Measurements from ENCODE around the gene CHAT.
A peak's percentile ranks its signal among the peaks of the same experiment; 100 is the strongest.

The CHAT gene

DNA sequence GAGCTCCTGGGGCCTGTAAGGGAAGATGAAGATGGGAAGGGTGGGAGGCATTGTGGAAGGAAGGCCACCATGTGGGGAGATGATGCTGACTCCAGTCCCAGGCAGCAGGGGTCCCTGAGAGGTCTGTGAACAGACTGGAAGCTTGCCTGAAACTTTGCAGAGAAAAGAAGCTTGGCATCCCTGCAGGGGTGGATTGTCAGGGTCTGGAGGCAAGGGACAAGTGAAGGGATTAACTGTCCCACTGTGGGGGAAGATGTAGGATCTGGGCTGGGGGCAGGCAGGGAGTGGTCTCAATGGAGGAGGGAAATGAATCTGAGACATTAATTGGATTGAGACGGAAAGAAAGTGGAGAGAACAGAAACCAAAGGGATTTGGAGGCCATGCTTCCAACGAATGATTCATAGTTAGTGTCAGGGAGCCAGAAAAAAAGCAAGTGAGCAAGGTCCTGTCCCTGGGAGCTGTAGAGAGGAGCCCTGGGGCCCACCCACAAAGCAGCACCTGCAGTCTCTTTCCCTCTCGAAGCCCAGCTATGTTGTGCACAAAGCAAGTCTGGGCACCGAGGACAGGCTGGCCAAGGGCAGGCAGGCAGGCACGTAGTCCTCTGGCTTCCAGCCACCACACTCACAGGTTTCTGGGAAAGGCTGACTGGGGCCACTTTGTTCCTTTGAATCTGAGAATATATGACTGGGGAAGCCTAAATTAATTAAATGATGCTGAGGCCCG lies 8.5 kb upstream of the CHAT start:
- H3K4me1 ChIP-seq (ENCODE audit: control insufficient read depth, insufficient read depth, low read length, poor library complexity, severe bottlenecking) = no peaks in the 10 kb centered on the region
- no peak for DNase-seq
- H3K27me3 ChIP-seq (replicated peaks; ENCODE audit: control insufficient read depth, insufficient read depth, low read length, poor library complexity, severe bottlenecking) = peaks cover 8% of the 10 kb centered on the region
- no peak overlapping the region for H3K4me3 ChIP-seq (ENCODE audit: insufficient read depth, low read depth, low read length, poor library complexity, severe bottlenecking)
- H3K9me3 ChIP-seq (ENCODE audit: control insufficient read depth, low read length) = no peaks in the 10 kb centered on the region
- no peaks in the 10 kb centered on the region for H3K36me3 ChIP-seq (ENCODE audit: control insufficient read depth, insufficient read depth, low read length)
- H3K27ac ChIP-seq (ENCODE audit: insufficient read depth, low read length, poor library complexity, severe bottlenecking) = no peak overlapping the region

DNA sequence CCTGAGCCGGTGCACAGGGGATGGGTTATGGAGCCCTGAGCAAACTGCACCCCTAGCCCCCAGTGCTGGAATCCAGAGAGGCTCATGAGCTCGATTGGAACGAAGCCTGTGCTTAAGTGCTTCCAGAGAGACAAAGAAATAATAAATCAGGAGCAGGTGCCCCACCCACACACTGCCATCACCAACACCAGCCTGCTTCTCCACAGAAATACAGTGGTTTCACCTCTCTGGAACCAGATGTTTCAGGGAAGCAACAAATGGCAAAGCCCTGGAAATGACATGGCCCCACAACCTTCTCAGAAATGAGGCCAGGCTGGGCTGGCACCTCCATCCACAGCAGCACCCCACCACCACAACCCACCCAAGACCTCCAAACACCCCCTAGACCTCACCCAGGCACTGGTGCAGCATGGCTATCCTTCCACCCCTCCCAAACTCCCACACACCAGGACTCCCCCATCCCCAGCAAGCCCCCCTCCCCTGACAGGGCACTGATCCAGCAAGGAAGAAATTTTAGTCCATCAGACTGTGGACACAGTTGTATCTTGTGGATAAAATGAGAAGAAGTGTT lies 7.8 kb upstream of the CHAT start:
- Histone ChIP-seq H3K27ac (ENCODE audit: insufficient read depth, low read length, poor library complexity, severe bottlenecking) (no peak overlapping the region), H3K9me3 (ENCODE audit: control insufficient read depth, low read length) (no peaks in the 10 kb centered on the region), H3K4me1 (ENCODE audit: control insufficient read depth, insufficient read depth, low read length, poor library complexity, severe bottlenecking) (no peaks in the 10 kb centered on the region), H3K36me3 (ENCODE audit: control insufficient read depth, insufficient read depth, low read length) (no peaks in the 10 kb centered on the region), H3K27me3 (replicated peaks; ENCODE audit: control insufficient read depth, insufficient read depth, low read length, poor library complexity, severe bottlenecking) (peaks cover 11% of the 10 kb centered on the region), H3K4me3 (ENCODE audit: insufficient read depth, low read depth, low read length, poor library complexity, severe bottlenecking) (no peak overlapping the region)
- DNase-seq = no peak

DNA sequence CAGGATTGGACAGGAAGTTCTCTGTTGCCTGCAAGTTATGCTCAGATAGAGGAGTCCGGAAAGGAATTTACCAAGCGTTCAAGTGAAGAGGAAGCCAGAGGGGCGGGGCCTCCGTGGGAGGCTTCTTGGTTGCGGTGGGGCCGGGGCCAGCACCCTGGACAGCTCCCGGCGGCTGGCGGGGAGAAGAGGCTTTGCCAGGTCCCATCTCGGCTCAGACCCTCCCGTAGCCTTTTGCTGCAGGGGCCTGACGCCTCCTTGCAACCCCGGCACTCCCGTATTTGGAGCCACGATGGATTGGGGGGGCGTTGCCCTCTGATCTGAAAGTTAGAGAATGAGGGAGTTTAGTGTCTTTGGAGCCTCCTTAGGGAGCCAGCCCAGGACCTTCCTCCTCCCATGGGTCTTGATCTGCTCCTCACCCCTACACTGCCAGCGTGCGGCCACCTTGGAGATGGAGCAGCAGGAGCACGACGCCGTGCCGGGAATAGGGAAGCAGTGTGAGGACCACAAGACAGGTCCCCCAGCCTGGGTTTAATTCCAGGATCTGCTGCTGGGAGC lies 6.8 kb upstream of the CHAT start:
- Histone ChIP-seq H3K9me3 (ENCODE audit: control insufficient read depth, low read length) (no peaks in the 10 kb centered on the region), H3K27ac (ENCODE audit: insufficient read depth, low read length, poor library complexity, severe bottlenecking) (no peak overlapping the region), H3K27me3 (replicated peaks; ENCODE audit: control insufficient read depth, insufficient read depth, low read length, poor library complexity, severe bottlenecking) (peaks cover 11% of the 10 kb centered on the region), H3K4me1 (ENCODE audit: control insufficient read depth, insufficient read depth, low read length, poor library complexity, severe bottlenecking) (no peaks in the 10 kb centered on the region), H3K36me3 (ENCODE audit: control insufficient read depth, insufficient read depth, low read length) (no peaks in the 10 kb centered on the region), H3K4me3 (ENCODE audit: insufficient read depth, low read depth, low read length, poor library complexity, severe bottlenecking) (no peak overlapping the region)
- DNase-seq = peak in 2 of 3 donors; percentile 12 to 18

DNA sequence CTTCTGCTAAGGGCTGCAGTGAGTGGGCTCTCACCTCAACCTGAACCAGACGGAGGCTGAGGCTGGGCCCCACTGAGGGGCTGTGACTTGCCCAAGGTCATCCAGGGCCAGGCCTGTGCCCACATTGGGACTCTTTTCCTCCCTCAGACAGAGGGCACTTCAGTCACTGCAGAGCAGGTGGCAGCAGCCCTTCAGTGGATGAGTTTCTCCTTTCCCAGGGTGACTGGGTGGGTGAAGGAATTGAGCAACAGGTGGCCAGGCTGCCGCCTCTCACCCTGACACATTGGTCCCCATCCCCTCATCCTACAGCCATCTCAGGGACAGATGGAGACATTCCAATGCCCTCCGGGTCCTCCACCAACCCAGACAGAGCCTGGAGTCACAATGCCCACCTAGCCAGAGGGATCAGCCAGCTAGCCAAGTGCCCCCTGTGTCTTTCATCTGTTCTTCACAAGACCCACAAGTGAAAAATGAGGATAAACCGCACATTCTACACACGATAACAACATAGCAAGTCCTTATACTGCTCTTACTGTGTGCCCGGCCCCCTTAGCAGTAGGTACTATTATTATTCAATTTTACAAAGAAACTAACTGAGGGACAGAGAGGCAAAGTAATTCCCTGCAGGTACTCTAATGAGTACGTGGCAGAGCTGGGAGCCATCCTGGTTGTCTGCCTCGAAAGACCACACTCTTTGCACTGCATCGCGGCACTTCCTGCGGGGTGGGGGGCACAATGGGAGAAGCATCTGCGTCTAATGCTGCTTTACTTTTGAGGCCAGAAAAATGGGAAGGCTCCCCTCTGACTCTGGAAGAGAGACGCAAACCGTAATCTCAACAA lies 5.5 kb upstream of the CHAT start:
- Histone ChIP-seq H3K4me1 (ENCODE audit: control insufficient read depth, insufficient read depth, low read length, poor library complexity, severe bottlenecking) (no peaks in the 10 kb centered on the region), H3K36me3 (ENCODE audit: control insufficient read depth, insufficient read depth, low read length) (no peaks in the 10 kb centered on the region), H3K27ac (ENCODE audit: insufficient read depth, low read length, poor library complexity, severe bottlenecking) (no peak overlapping the region), H3K27me3 (replicated peaks; ENCODE audit: control insufficient read depth, insufficient read depth, low read length, poor library complexity, severe bottlenecking) (peaks cover 11% of the 10 kb centered on the region), H3K9me3 (ENCODE audit: control insufficient read depth, low read length) (no peaks in the 10 kb centered on the region), H3K4me3 (ENCODE audit: insufficient read depth, low read depth, low read length, poor library complexity, severe bottlenecking) (no peak overlapping the region)
- no peak for DNase-seq

DNA sequence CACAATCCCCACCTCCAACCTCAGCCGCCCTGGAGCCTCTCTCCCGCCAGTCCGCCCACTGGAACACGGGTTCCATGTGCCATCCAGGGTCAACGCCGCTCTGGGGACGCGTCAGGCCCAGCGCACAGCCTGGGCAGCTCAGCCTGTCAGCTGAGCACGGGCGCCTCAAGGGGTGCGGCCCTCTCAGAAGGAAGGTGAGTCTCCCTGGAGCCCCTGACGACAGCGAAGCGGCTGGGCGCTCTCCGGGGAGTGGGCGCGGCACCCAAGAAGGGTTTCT lies 4.9 kb upstream of the CHAT start:
- no peaks in the 10 kb centered on the region for H3K4me1 ChIP-seq (ENCODE audit: control insufficient read depth, insufficient read depth, low read length, poor library complexity, severe bottlenecking)
- no peaks in the 10 kb centered on the region for H3K9me3 ChIP-seq (ENCODE audit: control insufficient read depth, low read length)
- no peak for DNase-seq
- peaks cover 11% of the 10 kb centered on the region for H3K27me3 ChIP-seq (replicated peaks; ENCODE audit: control insufficient read depth, insufficient read depth, low read length, poor library complexity, severe bottlenecking)
- no peak overlapping the region for H3K4me3 ChIP-seq (ENCODE audit: insufficient read depth, low read depth, low read length, poor library complexity, severe bottlenecking)
- H3K27ac ChIP-seq (ENCODE audit: insufficient read depth, low read length, poor library complexity, severe bottlenecking) = no peak overlapping the region
- H3K36me3 ChIP-seq (ENCODE audit: control insufficient read depth, insufficient read depth, low read length) = no peaks in the 10 kb centered on the region

DNA sequence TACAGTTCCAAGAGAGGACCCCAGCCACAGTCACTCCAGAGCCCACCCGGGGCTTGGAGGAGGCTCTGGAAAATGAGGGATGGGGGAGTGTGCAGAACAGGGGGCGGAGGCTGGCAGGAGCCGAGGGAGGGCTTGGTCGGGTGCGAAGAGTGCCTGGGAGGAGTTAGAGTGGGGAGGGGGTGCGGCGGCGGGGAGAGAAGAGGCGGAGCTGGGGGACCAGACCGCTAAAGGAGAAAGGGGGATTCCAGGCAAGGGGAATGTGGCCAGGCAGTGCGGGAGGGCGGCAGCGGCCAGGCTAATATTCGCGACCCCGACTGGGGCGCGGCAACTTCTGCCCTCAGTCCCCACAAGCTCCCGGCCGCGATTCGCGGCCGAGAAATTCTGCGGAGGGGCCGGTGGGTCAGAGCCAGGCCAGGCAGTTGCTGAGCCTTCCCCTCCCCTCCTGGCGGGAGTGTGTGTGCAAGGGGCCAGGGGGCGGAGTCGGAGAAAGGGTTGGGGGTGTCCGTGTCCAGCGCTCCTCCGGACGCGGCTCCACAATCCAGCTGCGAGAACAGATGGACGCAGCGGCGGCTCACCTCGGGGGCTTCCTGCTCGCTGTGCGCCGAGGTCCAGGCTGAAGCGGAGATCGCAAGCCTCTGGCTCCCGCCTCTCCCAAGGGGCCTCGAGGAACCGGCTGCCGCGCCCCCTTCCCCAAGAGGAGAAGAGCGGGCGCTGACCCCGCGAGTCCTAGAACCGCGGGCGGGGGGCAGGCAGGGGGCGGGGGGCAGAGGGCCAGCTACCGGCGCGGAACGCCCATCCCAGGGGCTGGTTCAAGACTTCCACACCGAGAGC lies 4.3 kb upstream of the CHAT start:
- H3K9me3 ChIP-seq (ENCODE audit: control insufficient read depth, low read length) = no peaks in the 10 kb centered on the region
- H3K27me3 ChIP-seq (replicated peaks; ENCODE audit: control insufficient read depth, insufficient read depth, low read length, poor library complexity, severe bottlenecking) = peaks cover 11% of the 10 kb centered on the region
- H3K4me3 ChIP-seq (ENCODE audit: insufficient read depth, low read depth, low read length, poor library complexity, severe bottlenecking) = no peak overlapping the region
- no peaks in the 10 kb centered on the region for H3K4me1 ChIP-seq (ENCODE audit: control insufficient read depth, insufficient read depth, low read length, poor library complexity, severe bottlenecking)
- DNase-seq = no peak
- H3K36me3 ChIP-seq (ENCODE audit: control insufficient read depth, insufficient read depth, low read length) = no peaks in the 10 kb centered on the region
- no peak overlapping the region for H3K27ac ChIP-seq (ENCODE audit: insufficient read depth, low read length, poor library complexity, severe bottlenecking)

DNA sequence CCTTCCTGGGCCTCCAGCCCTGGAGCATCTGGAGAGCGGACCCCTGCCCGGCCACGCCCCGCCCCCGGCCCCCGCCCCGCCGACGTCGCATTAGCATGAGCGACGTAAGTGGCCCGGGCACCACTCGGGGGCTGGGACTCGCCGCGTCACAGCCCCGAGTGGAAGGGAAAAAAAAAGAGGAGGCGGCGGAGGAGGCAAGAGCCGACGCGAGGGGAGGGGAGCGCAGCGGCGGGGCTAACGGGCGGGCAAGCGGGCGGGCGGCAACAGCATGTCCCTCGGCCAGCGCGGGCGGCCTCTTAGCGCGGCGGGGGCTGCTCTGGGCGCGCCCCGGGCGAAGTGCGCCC lies 3.8 kb upstream of the CHAT start, which contains the start of gene SLC18A3:
TSS of gene SLC18A3 (plus strand) at position 197 of the 344 bp plus-strand sequence. CDS start 431 bp downstream, outside the sequence.
- Histone ChIP-seq H3K4me1 (ENCODE audit: control insufficient read depth, insufficient read depth, low read length, poor library complexity, severe bottlenecking) (no peaks in the 10 kb centered on the region), H3K9me3 (ENCODE audit: control insufficient read depth, low read length) (no peaks in the 10 kb centered on the region), H3K4me3 (ENCODE audit: insufficient read depth, low read depth, low read length, poor library complexity, severe bottlenecking) (no peak within 1 kb of the TSS), H3K27me3 (replicated peaks; ENCODE audit: control insufficient read depth, insufficient read depth, low read length, poor library complexity, severe bottlenecking) (peaks cover 11% of the 10 kb centered on the region), H3K36me3 (ENCODE audit: control insufficient read depth, insufficient read depth, low read length) (no peaks in the 10 kb centered on the region), H3K27ac (ENCODE audit: insufficient read depth, low read length, poor library complexity, severe bottlenecking) (no peak within 1 kb of the TSS)
- no peak for DNase-seq

DNA sequence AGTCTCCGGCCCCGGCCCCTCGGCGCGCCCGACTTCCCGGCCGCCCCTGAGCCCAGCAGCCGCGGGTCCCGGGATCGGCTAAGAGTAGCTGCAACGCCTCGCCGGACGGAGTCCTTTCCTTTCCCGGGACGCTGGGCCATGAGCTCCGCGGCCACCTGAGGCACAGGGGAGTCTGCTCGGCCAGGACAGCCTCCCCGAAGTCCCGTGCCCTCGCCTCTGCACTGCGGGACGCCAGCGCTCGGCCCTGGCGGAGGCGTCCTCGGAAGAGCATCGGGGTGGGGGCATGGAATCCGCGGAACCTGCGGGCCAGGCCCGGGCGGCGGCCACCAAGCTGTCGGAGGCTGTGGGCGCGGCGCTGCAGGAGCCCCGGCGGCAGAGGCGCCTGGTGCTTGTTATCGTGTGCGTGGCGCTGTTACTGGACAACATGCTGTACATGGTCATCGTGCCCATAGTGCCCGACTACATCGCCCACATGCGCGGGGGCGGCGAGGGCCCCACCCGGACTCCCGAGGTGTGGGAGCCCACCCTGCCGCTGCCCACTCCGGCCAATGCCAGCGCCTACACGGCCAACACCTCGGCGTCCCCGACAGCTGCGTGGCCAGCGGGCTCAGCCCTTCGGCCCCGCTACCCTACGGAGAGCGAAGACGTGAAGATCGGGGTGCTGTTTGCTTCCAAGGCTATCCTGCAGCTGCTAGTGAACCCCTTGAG lies 3.2 kb upstream of the CHAT start:
- DNase-seq = no peak
- H3K4me3 ChIP-seq (ENCODE audit: insufficient read depth, low read depth, low read length, poor library complexity, severe bottlenecking) = no peak overlapping the region
- no peaks in the 10 kb centered on the region for H3K9me3 ChIP-seq (ENCODE audit: control insufficient read depth, low read length)
- peaks cover 11% of the 10 kb centered on the region for H3K27me3 ChIP-seq (replicated peaks; ENCODE audit: control insufficient read depth, insufficient read depth, low read length, poor library complexity, severe bottlenecking)
- no peaks in the 10 kb centered on the region for H3K4me1 ChIP-seq (ENCODE audit: control insufficient read depth, insufficient read depth, low read length, poor library complexity, severe bottlenecking)
- no peaks in the 10 kb centered on the region for H3K36me3 ChIP-seq (ENCODE audit: control insufficient read depth, insufficient read depth, low read length)
- H3K27ac ChIP-seq (ENCODE audit: insufficient read depth, low read length, poor library complexity, severe bottlenecking) = no peak overlapping the region

DNA sequence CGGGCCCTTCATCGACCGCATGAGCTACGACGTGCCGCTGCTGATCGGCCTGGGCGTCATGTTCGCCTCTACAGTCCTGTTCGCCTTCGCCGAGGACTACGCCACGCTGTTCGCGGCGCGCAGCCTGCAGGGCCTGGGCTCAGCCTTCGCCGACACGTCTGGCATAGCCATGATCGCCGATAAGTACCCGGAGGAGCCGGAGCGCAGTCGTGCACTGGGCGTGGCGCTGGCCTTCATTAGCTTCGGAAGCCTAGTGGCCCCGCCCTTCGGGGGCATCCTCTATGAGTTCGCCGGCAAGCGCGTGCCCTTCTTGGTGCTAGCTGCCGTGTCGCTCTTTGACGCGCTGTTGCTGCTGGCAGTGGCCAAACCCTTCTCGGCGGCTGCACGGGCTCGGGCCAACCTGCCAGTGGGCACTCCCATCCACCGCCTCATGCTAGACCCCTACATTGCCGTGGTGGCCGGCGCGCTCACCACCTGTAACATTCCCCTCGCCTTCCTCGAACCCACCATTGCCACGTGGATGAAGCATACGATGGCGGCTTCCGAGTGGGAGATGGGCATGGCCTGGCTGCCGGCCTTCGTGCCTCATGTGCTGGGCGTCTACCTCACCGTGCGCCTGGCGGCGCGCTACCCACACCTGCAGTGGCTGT lies 2.5 kb upstream of the CHAT start:
- Histone ChIP-seq H3K27ac (ENCODE audit: insufficient read depth, low read length, poor library complexity, severe bottlenecking) (no peak overlapping the region), H3K9me3 (ENCODE audit: control insufficient read depth, low read length) (no peaks in the 10 kb centered on the region), H3K36me3 (ENCODE audit: control insufficient read depth, insufficient read depth, low read length) (no peaks in the 10 kb centered on the region), H3K4me1 (ENCODE audit: control insufficient read depth, insufficient read depth, low read length, poor library complexity, severe bottlenecking) (no peaks in the 10 kb centered on the region), H3K4me3 (ENCODE audit: insufficient read depth, low read depth, low read length, poor library complexity, severe bottlenecking) (no peak overlapping the region), H3K27me3 (replicated peaks; ENCODE audit: control insufficient read depth, insufficient read depth, low read length, poor library complexity, severe bottlenecking) (peaks cover 11% of the 10 kb centered on the region)
- DNase-seq = no peak
